HG03442 (cell line): Measurements from ENCODE around the gene ERI3.

Source experiments
- ATAC-seq: cut with Tn5 transposase; IDR thresholded peaks from one replicate; pipeline ENCODE4 v1.9.1; 2021; ENCODE audit warnings: mild to moderate bottlenecking, moderate library complexity; ENCODE audit not compliant: unreplicated experiment

ERI3 gene

GRCh38 chr1:44263568-44264450 lies 91.2 kb downstream of the ERI3 start:
- ATAC-seq: no peak

GRCh38 chr1:44262816-44263567 lies 92.1 kb downstream of the ERI3 start:
- no peak for ATAC-seq

- ATAC-seq: no peak
These were observed 92.6 kb downstream of the ERI3 start for GRCh38 chr1:44262414-44262813.

- no peak for ATAC-seq
These were observed 93.1 kb downstream of the ERI3 start for GRCh38 chr1:44261962-44262361.

GRCh38 chr1:44261171-44261817 lies 93.8 kb downstream of the ERI3 start:
- ATAC-seq: no peak

- no peak for ATAC-seq
These were observed 94.3 kb downstream of the ERI3 start for GRCh38 chr1:44260792-44261170.

GRCh38 chr1:44259090-44259489 lies 96.0 kb downstream of the ERI3 start:
- no peak for ATAC-seq

GRCh38 chr1:44256762-44257554 lies 98.1 kb downstream of the ERI3 start:
- ATAC-seq: no peak

GRCh38 chr1:44254392-44254910 lies 100.6 kb downstream of the ERI3 start:
- no peak for ATAC-seq

GRCh38 chr1:44251989-44252671 lies 102.9 kb downstream of the ERI3 start:
- no peak for ATAC-seq

GRCh38 chr1:44251486-44251885 lies 103.6 kb downstream of the ERI3 start:
- no peak for ATAC-seq

- no peak for ATAC-seq
These were observed 104.8 kb downstream of the ERI3 start for GRCh38 chr1:44250068-44250781.

GRCh38 chr1:44249543-44249942 lies 105.5 kb downstream of the ERI3 start:
- ATAC-seq: no peak

GRCh38 chr1:44246806-44247205 lies 108.3 kb downstream of the ERI3 start:
- no peak for ATAC-seq

- ATAC-seq: no peak
These were observed 110.1 kb downstream of the ERI3 start for GRCh38 chr1:44244986-44245385.

- no peak for ATAC-seq
These were observed 111.1 kb downstream of the ERI3 start for GRCh38 chr1:44243782-44244495.

GRCh38 chr1:44242746-44243145 lies 112.3 kb downstream of the ERI3 start:
- no peak for ATAC-seq

- no peak for ATAC-seq
These were observed 114.0 kb downstream of the ERI3 start for GRCh38 chr1:44240802-44241671.
